Endometrium (tissue), 2 donors: ENCODE measurements around the gene RFC4.

Source experiments
- FAIRE-seq: peaks from 2 replicates; lab custom pipeline; 2012; peaks lifted over from hg19 to GRCh38; lab: Jason Lieb, UNC
- donor health status: control.
- donor health status: control.

RFC4 gene

GRCh38 chr3:186786922-186787321 is 19.4 kb downstream of the RFC4 start:
- no peak for FAIRE-seq

- FAIRE-seq = no peak
Observed at GRCh38 chr3:186785495-186786018, 20.7 kb downstream of the RFC4 start.

GRCh38 chr3:186784820-186785494 is 21.3 kb downstream of the RFC4 start:
- no peak for FAIRE-seq

- no peak for FAIRE-seq
Observed at GRCh38 chr3:186783731-186784515, 22.4 kb downstream of the RFC4 start.

- FAIRE-seq = no peak
Observed at GRCh38 chr3:186783058-186783730, 23.1 kb downstream of the RFC4 start, which contains the start of gene EIF4A2. Gene EIF4A2 (plus strand): TSS chr3:186783577. CDS start chr3:186783611, 34 bp downstream.

GRCh38 chr3:186782542-186783057 is 23.7 kb downstream of the RFC4 start:
- no peak for FAIRE-seq

GRCh38 chr3:186779204-186779603 is 27.1 kb downstream of the RFC4 start:
- no peak for FAIRE-seq

GRCh38 chr3:186775999-186776398 is 30.3 kb downstream of the RFC4 start:
- no peak for FAIRE-seq

- FAIRE-seq = no peak
Observed at GRCh38 chr3:186772701-186773417, 33.4 kb downstream of the RFC4 start.

GRCh38 chr3:186772281-186772694 is 34.0 kb downstream of the RFC4 start:
- FAIRE-seq = no peak

GRCh38 chr3:186760897-186761447 is 45.3 kb downstream of the RFC4 start:
- no peak for FAIRE-seq

GRCh38 chr3:186760141-186760833 is 46.0 kb downstream of the RFC4 start:
- no peak for FAIRE-seq

GRCh38 chr3:186759231-186759930 is 46.9 kb downstream of the RFC4 start:
- FAIRE-seq = no peak

- FAIRE-seq = no peak
Observed at GRCh38 chr3:186757686-186758220, 48.5 kb downstream of the RFC4 start.

- FAIRE-seq = no peak
Observed at GRCh38 chr3:186757214-186757613, 49.1 kb downstream of the RFC4 start.

- FAIRE-seq = no peak
Observed at GRCh38 chr3:186754871-186755270, 51.4 kb downstream of the RFC4 start.

- no peak for FAIRE-seq
Observed at GRCh38 chr3:186754006-186754405, 52.3 kb downstream of the RFC4 start.

- FAIRE-seq = no peak
Observed at GRCh38 chr3:186751480-186751879, 54.8 kb downstream of the RFC4 start.

GRCh38 chr3:186750316-186750715 is 56.0 kb downstream of the RFC4 start:
- FAIRE-seq = no peak

- no peak for FAIRE-seq
Observed at GRCh38 chr3:186746008-186746407, 60.3 kb downstream of the RFC4 start.
